ENCODE data around the gene NRDC.

DNA sequence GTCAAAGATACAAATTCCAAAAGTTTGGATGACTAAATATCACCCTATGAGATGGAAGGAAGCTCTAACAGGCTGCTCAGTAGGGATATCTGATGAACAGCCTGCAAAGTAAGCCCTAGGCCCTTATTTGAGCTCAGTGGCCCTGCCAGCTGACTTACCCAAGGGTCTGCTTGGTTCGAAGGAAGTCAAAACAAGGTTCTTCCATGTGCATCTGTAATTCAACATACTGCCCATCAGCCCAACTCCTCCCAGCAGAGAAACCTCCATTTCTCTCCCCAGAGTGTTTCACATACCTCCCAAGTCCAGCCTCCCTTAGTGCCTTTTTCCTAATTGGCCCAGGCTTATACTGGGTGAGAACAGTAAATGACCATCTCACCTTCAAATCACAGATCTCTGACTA is 86.6 kb downstream of the NRDC start:
- no peak for TF ChIP-seq CTCF (IDR thresholded peaks at IDR 0.05)
- no peak for TF ChIP-seq POLR2A (IDR thresholded peaks at IDR 0.05)
